ENCODE results near the gene SUGCT. TPM values are rescaled to one million over a fixed set of nuclear protein-coding genes. Genes with fewer than 3 reads are reported as not detected.

Gene SUGCT
- total RNA-seq, 3 donors from 2014 or later (not counting 1 experiment from before 2014, with no cell fraction given): 0.40 to 0.59 TPM; not detected in 1

DNA sequence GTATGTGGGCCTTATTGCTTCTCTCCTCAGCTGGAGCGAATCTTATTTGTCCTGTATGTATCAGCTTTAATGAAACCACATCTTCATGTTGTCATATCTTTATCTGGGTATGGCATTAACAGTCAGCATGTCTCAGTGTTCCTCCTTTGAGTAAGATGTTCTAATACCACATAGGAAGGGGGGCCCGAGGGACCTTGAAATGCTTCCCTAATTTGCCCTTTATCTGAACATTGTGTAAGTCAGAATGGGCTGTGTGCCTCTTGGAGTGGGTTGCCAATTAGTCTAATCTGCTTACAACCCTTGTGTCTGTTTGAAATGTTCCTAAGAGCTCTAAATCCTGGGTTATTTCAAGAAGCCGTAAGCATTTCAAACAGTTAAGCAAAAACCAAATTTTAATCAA, 623.8 kb downstream of the SUGCT start:
- no peaks in the 10 kb centered on the region for H3K9me3 Mint-ChIP-seq
- H3K27ac Mint-ChIP-seq: no peak overlapping the region
- no peaks in the 10 kb centered on the region for H3K27me3 Mint-ChIP-seq (ENCODE audit: low read depth in 2 of 2)

DNA sequence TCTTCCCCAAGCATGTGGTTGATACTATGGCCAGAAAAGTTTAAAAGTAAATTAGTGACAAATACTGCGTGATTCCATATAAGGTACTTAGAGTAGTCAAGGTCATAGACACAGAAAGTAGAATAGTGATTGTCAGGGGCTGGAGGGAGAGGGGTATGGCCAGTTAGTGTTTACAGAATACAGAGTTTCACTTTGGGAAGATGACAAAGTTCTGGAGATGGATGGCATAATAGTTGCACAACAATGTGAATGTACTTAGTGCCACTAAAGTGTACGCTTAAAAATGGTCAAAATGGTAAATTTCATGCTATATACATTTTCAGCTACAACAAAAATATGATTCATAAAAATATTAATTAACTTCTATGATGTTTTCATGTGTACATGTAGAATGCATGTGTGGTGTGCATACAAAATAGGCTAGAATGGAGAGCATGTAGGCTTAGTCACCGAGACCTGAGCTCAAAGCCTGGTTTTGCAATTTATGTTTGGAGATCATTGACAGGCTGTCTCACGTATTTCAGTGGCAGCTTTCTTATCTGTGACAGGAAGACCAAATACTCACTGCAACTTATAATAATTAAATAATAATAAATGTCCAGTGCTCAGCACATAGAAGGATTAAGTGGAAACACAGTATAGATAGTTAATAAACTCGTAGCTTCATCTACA, 625.6 kb downstream of the SUGCT start:
- H3K27me3 Mint-ChIP-seq (ENCODE audit: low read depth in 2 of 2): no peaks in the 10 kb centered on the region
- DNase-seq (no peak), ATAC-seq (no peak)
- WGBS (ENCODE audit: insufficient coverage): 92% methylated on average over 3 of the region's 5 CpGs
- no peak overlapping the region for H3K4me3 Mint-ChIP-seq
- intact Hi-C loops (cut with micrococcal nuclease): no loop called here
- TF ChIP-seq, protein P1, sequence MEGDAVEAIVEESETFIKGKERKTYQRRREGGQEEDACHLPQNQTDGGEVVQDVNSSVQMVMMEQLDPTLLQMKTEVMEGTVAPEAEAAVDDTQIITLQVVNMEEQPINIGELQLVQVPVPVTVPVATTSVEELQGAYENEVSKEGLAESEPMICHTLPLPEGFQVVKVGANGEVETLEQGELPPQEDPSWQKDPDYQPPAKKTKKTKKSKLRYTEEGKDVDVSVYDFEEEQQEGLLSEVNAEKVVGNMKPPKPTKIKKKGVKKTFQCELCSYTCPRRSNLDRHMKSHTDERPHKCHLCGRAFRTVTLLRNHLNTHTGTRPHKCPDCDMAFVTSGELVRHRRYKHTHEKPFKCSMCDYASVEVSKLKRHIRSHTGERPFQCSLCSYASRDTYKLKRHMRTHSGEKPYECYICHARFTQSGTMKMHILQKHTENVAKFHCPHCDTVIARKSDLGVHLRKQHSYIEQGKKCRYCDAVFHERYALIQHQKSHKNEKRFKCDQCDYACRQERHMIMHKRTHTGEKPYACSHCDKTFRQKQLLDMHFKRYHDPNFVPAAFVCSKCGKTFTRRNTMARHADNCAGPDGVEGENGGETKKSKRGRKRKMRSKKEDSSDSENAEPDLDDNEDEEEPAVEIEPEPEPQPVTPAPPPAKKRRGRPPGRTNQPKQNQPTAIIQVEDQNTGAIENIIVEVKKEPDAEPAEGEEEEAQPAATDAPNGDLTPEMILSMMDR (IDR thresholded peaks at IDR 0.05): no peak
- H3K9me3 ChIP-seq (ENCODE audit: control insufficient read depth, insufficient read depth, low read length): no peaks in the 10 kb centered on the region
- no peaks in the 10 kb centered on the region for H3K27me3 ChIP-seq (ENCODE audit: control insufficient read depth, insufficient read depth, low read length)
- no peak overlapping the region for H3K27ac ChIP-seq (ENCODE audit: low read length)
- H3K4me3 ChIP-seq (ENCODE audit: low read length): no peak overlapping the region
- no peaks in the 10 kb centered on the region for H3K4me1 ChIP-seq (ENCODE audit: control insufficient read depth, insufficient read depth, low read length)
- H3K9me3 Mint-ChIP-seq: no peaks in the 10 kb centered on the region
- H3K4me1 Mint-ChIP-seq: no peaks in the 10 kb centered on the region
- H3K27ac Mint-ChIP-seq: no peak overlapping the region
- H3K36me3 Mint-ChIP-seq: no peaks in the 10 kb centered on the region
- H3K36me3 ChIP-seq (ENCODE audit: control insufficient read depth, insufficient read depth, low read length): no peaks in the 10 kb centered on the region

More for the DNA sequence above, 623.8 kb downstream of the SUGCT start:
- intact Hi-C loops (cut with micrococcal nuclease): no loop called here
- Mint-ChIP-seq H3K4me1 (no peaks in the 10 kb centered on the region), H3K36me3 (no peaks in the 10 kb centered on the region), H3K4me3 (no peak overlapping the region)
- no peaks in the 10 kb centered on the region for H3K27me3 ChIP-seq (ENCODE audit: control insufficient read depth, insufficient read depth, low read length)
- no peak overlapping the region for H3K27ac ChIP-seq (ENCODE audit: low read length)
- ATAC-seq (peak in 1 of 3 donors; percentile 52), DNase-seq (no peak)
- TF ChIP-seq, protein P1 (IDR thresholded peaks at IDR 0.05): no peak
- no peak overlapping the region for H3K4me3 ChIP-seq (ENCODE audit: low read length)
- 86% methylated on average over 3 of the region's 3 CpGs for WGBS (ENCODE audit: insufficient coverage)
- H3K4me1 ChIP-seq (ENCODE audit: control insufficient read depth, insufficient read depth, low read length): no peaks in the 10 kb centered on the region
- no peaks in the 10 kb centered on the region for H3K9me3 ChIP-seq (ENCODE audit: control insufficient read depth, insufficient read depth, low read length)
- no peaks in the 10 kb centered on the region for H3K36me3 ChIP-seq (ENCODE audit: control insufficient read depth, insufficient read depth, low read length)

DNA sequence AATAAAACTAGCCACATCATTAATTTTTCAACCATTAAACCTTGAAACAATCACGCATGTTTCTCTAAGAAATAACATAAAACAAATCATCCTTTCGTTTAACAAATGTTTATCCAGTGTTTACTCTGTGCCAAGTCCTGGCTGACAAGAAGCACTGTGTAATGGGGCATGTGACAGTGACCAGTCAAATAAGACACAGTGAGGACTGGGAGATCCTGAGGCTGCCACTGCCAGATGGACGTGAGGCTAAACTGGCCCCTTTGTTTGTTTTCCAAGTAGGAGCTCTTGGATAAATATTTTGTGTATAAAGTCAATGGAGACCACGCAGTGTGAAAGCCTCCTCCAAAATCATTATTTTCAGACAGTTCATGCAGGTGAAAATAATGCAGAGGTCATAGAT, 626.2 kb downstream of the SUGCT start:
- Histone ChIP-seq H3K27me3 (ENCODE audit: control insufficient read depth, insufficient read depth, low read length) (no peaks in the 10 kb centered on the region), H3K4me3 (ENCODE audit: low read length) (no peak overlapping the region), H3K9me3 (ENCODE audit: control insufficient read depth, insufficient read depth, low read length) (no peaks in the 10 kb centered on the region), H3K4me1 (ENCODE audit: control insufficient read depth, insufficient read depth, low read length) (no peaks in the 10 kb centered on the region), H3K36me3 (ENCODE audit: control insufficient read depth, insufficient read depth, low read length) (no peaks in the 10 kb centered on the region), H3K27ac (ENCODE audit: low read length) (no peak overlapping the region)
- no peaks in the 10 kb centered on the region for H3K36me3 Mint-ChIP-seq
- H3K4me3 Mint-ChIP-seq: no peak overlapping the region
- 80% methylated on average over 3 of the region's 4 CpGs for WGBS (ENCODE audit: insufficient coverage)
- intact Hi-C loops (cut with micrococcal nuclease): no loop called here
- DNase-seq (no peak), ATAC-seq (no peak)
- no peak overlapping the region for H3K27ac Mint-ChIP-seq
- H3K9me3 Mint-ChIP-seq: no peaks in the 10 kb centered on the region
- TF ChIP-seq, protein P1 (IDR thresholded peaks at IDR 0.05): no peak
- no peaks in the 10 kb centered on the region for H3K27me3 Mint-ChIP-seq (ENCODE audit: low read depth in 2 of 2)
- no peaks in the 10 kb centered on the region for H3K4me1 Mint-ChIP-seq
